Measurements from ENCODE around the gene PRSS57.

DNA sequence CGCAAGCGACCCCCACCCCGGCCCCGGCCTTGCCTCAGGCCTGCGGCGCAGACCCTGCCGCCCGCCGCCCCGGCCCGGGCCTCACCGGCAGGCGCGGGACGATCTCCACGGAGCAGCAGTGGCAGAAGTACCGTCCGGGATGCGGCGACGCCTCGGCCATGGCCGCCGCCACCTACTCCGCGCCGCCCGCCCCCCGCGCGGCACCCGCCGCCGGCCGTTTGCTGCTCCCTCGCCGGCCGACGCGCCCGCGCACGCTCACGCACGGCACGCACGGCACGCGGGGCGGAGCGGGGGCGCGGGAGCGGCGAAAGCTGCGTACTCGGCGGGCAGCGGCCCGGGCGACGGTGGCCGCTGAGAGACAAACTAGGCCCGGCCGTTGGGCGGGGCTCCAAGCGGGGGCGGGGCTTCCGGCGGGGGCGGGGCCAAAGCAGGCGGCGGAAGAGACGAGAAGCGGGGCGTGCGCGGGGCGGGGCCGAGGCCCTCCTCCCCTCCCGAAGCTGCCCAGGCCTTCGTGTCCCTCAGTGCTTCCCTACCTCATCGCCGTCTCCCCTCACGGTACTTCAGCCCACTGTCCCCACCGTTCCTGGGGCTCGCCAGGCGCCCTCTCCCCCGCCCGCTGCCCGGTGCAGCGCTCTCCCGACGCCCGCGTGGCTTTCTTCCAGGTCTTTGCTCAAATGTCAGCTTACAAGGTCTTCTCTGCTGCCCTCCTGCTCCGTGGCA is 32.1 kb downstream of the PRSS57 start, which contains the start of gene RNF126:
- TF ChIP-seq MXI1 (IDR thresholded peaks at IDR 0.05; ENCODE audit: borderline replicate concordance, low read depth, low read length) (peak; percentile 83), POLR2A (IDR thresholded peaks at IDR 0.05; ENCODE audit: low read depth, low read length) (peak; percentile 71; the same call in 1 of the 2 replicates), CEBPB (IDR thresholded peaks at IDR 0.05; ENCODE audit: low read depth, low read length) (no peak), RCOR1 (IDR thresholded peaks at IDR 0.05; ENCODE audit: insufficient replicate concordance, low read length) (no peak), BHLHE40 (IDR thresholded peaks at IDR 0.05; ENCODE audit: low read depth, low read length) (peak; percentile 91), RFX5 (IDR thresholded peaks at IDR 0.05; ENCODE audit: low read depth, low read length) (no peak), MAFK (IDR thresholded peaks at IDR 0.05; ENCODE audit: low read depth, low read length) (no peak), CHD1 (IDR thresholded peaks at IDR 0.05; ENCODE audit: low read depth, low read length) (no peak), RAD21 (IDR thresholded peaks at IDR 0.05; ENCODE audit: low read length) (no peak), SMC3 (IDR thresholded peaks at IDR 0.05; ENCODE audit: low read depth, low read length) (no peak), FOS (IDR thresholded peaks at IDR 0.05; ENCODE audit: low read depth, low read length) (no peak)
- TF ChIP-seq, protein P1, sequence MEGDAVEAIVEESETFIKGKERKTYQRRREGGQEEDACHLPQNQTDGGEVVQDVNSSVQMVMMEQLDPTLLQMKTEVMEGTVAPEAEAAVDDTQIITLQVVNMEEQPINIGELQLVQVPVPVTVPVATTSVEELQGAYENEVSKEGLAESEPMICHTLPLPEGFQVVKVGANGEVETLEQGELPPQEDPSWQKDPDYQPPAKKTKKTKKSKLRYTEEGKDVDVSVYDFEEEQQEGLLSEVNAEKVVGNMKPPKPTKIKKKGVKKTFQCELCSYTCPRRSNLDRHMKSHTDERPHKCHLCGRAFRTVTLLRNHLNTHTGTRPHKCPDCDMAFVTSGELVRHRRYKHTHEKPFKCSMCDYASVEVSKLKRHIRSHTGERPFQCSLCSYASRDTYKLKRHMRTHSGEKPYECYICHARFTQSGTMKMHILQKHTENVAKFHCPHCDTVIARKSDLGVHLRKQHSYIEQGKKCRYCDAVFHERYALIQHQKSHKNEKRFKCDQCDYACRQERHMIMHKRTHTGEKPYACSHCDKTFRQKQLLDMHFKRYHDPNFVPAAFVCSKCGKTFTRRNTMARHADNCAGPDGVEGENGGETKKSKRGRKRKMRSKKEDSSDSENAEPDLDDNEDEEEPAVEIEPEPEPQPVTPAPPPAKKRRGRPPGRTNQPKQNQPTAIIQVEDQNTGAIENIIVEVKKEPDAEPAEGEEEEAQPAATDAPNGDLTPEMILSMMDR (conservative IDR thresholded peaks at IDR 0.05; ENCODE audit: low read depth, low read length), result no peak
- TF ChIP-seq, protein P2, sequence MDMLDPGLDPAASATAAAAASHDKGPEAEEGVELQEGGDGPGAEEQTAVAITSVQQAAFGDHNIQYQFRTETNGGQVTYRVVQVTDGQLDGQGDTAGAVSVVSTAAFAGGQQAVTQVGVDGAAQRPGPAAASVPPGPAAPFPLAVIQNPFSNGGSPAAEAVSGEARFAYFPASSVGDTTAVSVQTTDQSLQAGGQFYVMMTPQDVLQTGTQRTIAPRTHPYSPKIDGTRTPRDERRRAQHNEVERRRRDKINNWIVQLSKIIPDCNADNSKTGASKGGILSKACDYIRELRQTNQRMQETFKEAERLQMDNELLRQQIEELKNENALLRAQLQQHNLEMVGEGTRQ (IDR thresholded peaks at IDR 0.05; ENCODE audit: low read depth, low read length), result no peak
- TF ChIP-seq, protein P3, sequence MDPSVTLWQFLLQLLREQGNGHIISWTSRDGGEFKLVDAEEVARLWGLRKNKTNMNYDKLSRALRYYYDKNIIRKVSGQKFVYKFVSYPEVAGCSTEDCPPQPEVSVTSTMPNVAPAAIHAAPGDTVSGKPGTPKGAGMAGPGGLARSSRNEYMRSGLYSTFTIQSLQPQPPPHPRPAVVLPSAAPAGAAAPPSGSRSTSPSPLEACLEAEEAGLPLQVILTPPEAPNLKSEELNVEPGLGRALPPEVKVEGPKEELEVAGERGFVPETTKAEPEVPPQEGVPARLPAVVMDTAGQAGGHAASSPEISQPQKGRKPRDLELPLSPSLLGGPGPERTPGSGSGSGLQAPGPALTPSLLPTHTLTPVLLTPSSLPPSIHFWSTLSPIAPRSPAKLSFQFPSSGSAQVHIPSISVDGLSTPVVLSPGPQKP (IDR thresholded peaks at IDR 0.05; ENCODE audit: borderline replicate concordance, low read depth, low read length), result no peak

Data from IMR-90 (cell line).